DND-41 (cell line): ENCODE measurements around the gene SETBP1.

Source experiments
- ATAC-seq: fragments of 200-7000 bp; cut with Tn5 transposase; 3 replicates; pipeline ENCODE4 v1.9.1; 2021; ENCODE audit warnings: low read depth; ENCODE audit not compliant: insufficient read depth
- DNase-seq: peaks from one replicate; pipeline ENCODE4 v3.0.0-alpha.2; 2020
- H2AFZ ChIP-seq: 2 replicates; pipeline ENCODE4 v1.6.0; 2012; ENCODE audit warnings: low read depth, low read length
- H3K27ac ChIP-seq: 2 replicates; pipeline ENCODE4 v1.5.1; 2012; ENCODE audit warnings: low read length, inconsistent platforms
- H3K27me3 ChIP-seq: fragments of 200-600 bp; sonication (generic); 2 replicates; pipeline ENCODE4 v1.6.0; 2012; ENCODE audit warnings: low read length, mild to moderate bottlenecking, inconsistent platforms; ENCODE audit not compliant: insufficient read depth, poor library complexity
- H3K36me3 ChIP-seq: 2 replicates; pipeline ENCODE4 v1.5.1; 2012; ENCODE audit warnings: low read length, inconsistent platforms; ENCODE audit not compliant: insufficient read depth
- H3K4me1 ChIP-seq: 2 replicates; pipeline ENCODE4 v1.5.1; 2012; ENCODE audit warnings: mild to moderate bottlenecking, low read length; ENCODE audit not compliant: insufficient read depth
- H3K4me2 ChIP-seq: 2 replicates; pipeline ENCODE4 v1.6.0; 2012; ENCODE audit warnings: mild to moderate bottlenecking, moderate library complexity, low read length, inconsistent platforms; ENCODE audit not compliant: insufficient read depth
- H3K4me3 ChIP-seq, 2 experiments: fragments of 200-600 bp in 1 of 2; shearing (Covaris generic) in 1 of 2; 2 replicates each; pipeline ENCODE4 v1.5.1; 2012 to 2016; ENCODE audit warnings: inconsistent platforms in 2 of 2, low read length in 2 of 2, mild to moderate bottlenecking in 2 of 2, low read depth in 1 of 2, moderate library complexity in 1 of 2
- H3K79me2 ChIP-seq: 2 replicates; pipeline ENCODE4 v1.6.0; 2012; ENCODE audit warnings: low read length, inconsistent platforms; ENCODE audit not compliant: insufficient read depth
- H3K9ac ChIP-seq: 2 replicates; pipeline ENCODE4 v1.6.0; 2012; ENCODE audit warnings: low read depth, mild to moderate bottlenecking, inconsistent platforms, low read length, moderate library complexity
- H3K9me3 ChIP-seq: 2 replicates; pipeline ENCODE4 v1.5.1; 2012; ENCODE audit warnings: low read length, moderate library complexity, mild to moderate bottlenecking, inconsistent platforms; ENCODE audit not compliant: insufficient read depth, severe bottlenecking
- H4K20me1 ChIP-seq: 2 replicates; pipeline ENCODE4 v1.6.0; 2012; ENCODE audit warnings: low read length; ENCODE audit not compliant: insufficient read depth
- EZH2 ChIP-seq: IDR thresholded peaks from 3 replicates; pipeline ENCODE4 v1.6.1; 2012; ENCODE audit warnings: borderline replicate concordance, low read depth, mild to moderate bottlenecking, moderate library complexity, low read length, inconsistent platforms; ENCODE audit not compliant: severe bottlenecking
- TF ChIP-seq, protein P1 (sequence below): IDR thresholded peaks from 2 replicates; pipeline ENCODE4 v1.5.1; 2012; ENCODE audit warnings: borderline replicate concordance, low read length, moderate library complexity, mild to moderate bottlenecking; ENCODE audit not compliant: poor library complexity, severe bottlenecking; ENCODE audit errors: extremely low read depth

SETBP1 gene

DNA sequence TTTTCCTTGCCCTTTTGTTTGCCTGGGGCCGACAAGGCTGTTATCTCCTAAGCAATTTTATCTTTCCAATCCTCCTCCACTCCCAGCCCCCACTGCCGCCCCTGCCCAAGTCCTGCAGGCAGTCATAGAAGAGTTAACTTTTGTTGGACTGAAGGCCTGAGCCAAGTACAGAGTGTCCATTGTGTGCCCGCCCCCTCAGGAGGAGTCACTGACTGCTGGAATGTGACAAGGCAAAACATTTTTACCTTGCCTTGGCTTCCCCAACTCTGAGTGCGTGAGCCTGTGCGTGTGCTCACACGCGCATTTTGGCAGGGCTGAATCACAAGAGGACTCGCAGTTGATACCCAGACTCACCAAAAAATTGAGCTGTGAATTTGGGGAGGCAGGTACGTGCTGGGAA lies 16.2 kb downstream of the SETBP1 start:
- TF ChIP-seq EZH2: no peak
- TF ChIP-seq, protein P1, sequence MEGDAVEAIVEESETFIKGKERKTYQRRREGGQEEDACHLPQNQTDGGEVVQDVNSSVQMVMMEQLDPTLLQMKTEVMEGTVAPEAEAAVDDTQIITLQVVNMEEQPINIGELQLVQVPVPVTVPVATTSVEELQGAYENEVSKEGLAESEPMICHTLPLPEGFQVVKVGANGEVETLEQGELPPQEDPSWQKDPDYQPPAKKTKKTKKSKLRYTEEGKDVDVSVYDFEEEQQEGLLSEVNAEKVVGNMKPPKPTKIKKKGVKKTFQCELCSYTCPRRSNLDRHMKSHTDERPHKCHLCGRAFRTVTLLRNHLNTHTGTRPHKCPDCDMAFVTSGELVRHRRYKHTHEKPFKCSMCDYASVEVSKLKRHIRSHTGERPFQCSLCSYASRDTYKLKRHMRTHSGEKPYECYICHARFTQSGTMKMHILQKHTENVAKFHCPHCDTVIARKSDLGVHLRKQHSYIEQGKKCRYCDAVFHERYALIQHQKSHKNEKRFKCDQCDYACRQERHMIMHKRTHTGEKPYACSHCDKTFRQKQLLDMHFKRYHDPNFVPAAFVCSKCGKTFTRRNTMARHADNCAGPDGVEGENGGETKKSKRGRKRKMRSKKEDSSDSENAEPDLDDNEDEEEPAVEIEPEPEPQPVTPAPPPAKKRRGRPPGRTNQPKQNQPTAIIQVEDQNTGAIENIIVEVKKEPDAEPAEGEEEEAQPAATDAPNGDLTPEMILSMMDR: no peak
- H3K4me1 ChIP-seq: no peaks in the 10 kb centered on the region
- no peak overlapping the region for H3K4me3 ChIP-seq
- no peaks in the 10 kb centered on the region for H3K27me3 ChIP-seq
- H3K79me2 ChIP-seq: no peaks in the 10 kb centered on the region
- no peak for ATAC-seq
- no peak overlapping the region for H3K9ac ChIP-seq
- no peak overlapping the region for H3K27ac ChIP-seq
- no peak overlapping the region for H2AFZ ChIP-seq
- no peaks in the 10 kb centered on the region for H3K36me3 ChIP-seq
- no peak overlapping the region for H3K4me2 ChIP-seq
- no peak for DNase-seq
- no peaks in the 10 kb centered on the region for H3K9me3 ChIP-seq
- no peaks in the 10 kb centered on the region for H4K20me1 ChIP-seq

DNA sequence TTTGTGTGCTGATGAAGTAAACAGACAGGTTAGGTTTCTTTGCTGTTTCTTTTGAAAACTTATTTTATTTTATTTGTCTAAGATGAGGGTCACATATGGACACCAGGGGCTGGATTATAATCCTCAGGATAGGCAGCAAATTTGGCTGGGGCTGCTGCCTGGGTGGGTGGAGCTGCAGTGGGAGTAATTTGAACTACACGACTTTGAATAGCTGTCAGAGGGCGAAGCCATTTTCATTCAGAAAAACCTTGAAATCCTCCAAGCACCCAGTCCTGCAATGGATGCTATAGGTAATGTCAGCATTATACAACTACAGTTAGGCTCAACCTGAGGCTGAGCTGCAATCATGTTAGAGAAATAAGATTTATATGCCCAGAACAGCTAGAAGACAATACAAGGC lies 16.6 kb downstream of the SETBP1 start:
- ATAC-seq: no peak
- TF ChIP-seq EZH2: no peak
- TF ChIP-seq, protein P1: no peak
- Histone ChIP-seq H3K4me2 (no peak overlapping the region), H3K9me3 (no peaks in the 10 kb centered on the region), H3K4me1 (no peaks in the 10 kb centered on the region), H2AFZ (no peak overlapping the region), H3K27me3 (no peaks in the 10 kb centered on the region), H3K4me3 (no peak overlapping the region), H3K27ac (no peak overlapping the region), H3K9ac (no peak overlapping the region), H3K36me3 (no peaks in the 10 kb centered on the region), H4K20me1 (no peaks in the 10 kb centered on the region), H3K79me2 (no peaks in the 10 kb centered on the region)
- no peak for DNase-seq

DNA sequence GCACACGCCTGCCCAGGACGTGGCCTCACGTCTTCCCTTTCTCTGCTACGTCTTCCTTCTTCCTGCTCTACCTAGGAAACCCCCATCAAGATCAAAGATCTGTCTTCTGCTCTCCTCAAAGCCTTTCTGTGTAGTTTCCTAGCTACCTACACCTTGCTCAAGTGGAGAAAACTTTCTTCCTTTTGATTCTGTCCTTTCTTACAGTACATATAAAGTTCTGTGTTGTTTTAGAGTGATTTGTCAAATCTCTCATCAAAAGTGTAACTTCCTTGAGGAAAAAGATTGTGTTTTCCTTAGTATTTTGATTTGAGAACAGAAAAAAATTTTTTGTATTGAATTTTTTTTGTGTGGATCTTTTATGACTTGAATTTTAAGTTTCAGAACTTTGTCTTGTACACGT lies 17.8 kb downstream of the SETBP1 start:
- TF ChIP-seq, protein P1: no peak
- TF ChIP-seq EZH2: no peak
- ATAC-seq (no peak), DNase-seq (no peak)
- no peak overlapping the region for H3K9ac ChIP-seq
- no peaks in the 10 kb centered on the region for H3K9me3 ChIP-seq
- H3K79me2 ChIP-seq: no peaks in the 10 kb centered on the region
- no peaks in the 10 kb centered on the region for H3K4me1 ChIP-seq
- no peak overlapping the region for H3K27ac ChIP-seq
- H3K4me3 ChIP-seq: no peak overlapping the region
- H2AFZ ChIP-seq: no peak overlapping the region
- H3K4me2 ChIP-seq: no peak overlapping the region
- H3K36me3 ChIP-seq: no peaks in the 10 kb centered on the region
- no peaks in the 10 kb centered on the region for H3K27me3 ChIP-seq
- H4K20me1 ChIP-seq: no peaks in the 10 kb centered on the region

GRCh38 chr18:44699572-44700261 lies 19.0 kb downstream of the SETBP1 start:
- TF ChIP-seq, protein P1: no peak
- no peak for TF ChIP-seq EZH2
- Histone ChIP-seq H3K79me2 (no peaks in the 10 kb centered on the region), H3K4me2 (no peak overlapping the region), H3K4me3 (no peak overlapping the region), H2AFZ (no peak overlapping the region), H4K20me1 (no peaks in the 10 kb centered on the region), H3K27ac (no peak overlapping the region), H3K9ac (no peak overlapping the region), H3K36me3 (no peaks in the 10 kb centered on the region), H3K4me1 (no peaks in the 10 kb centered on the region), H3K9me3 (no peaks in the 10 kb centered on the region), H3K27me3 (no peaks in the 10 kb centered on the region)
- DNase-seq: no peak
- ATAC-seq: no peak
